ENCODE measurements around the gene RRP1. TPM values are rescaled to one million over a fixed set of nuclear protein-coding genes. Genes with fewer than 3 reads are reported as not detected.

Gene RRP1
- total and polyA plus RNA-seq, 10 of the 15 experiments (the other 5 are each of a cell fraction or from before 2014, with no cell fraction given), result 0.34 to 70.8 (median 35.1) TPM

- TF ChIP-seq RCOR1 (conservative IDR thresholded peaks at IDR 0.05; ENCODE audit: low read depth, low read length) (no peak), MEF2B (IDR thresholded peaks at IDR 0.05; ENCODE audit: partially characterized antibody, poor library complexity, severe bottlenecking) (no peak), SREBF1 (IDR thresholded peaks at IDR 0.05; ENCODE audit: low read length) (no peak), RAD51 (IDR thresholded peaks at IDR 0.05) (no peak), ZNF24 (IDR thresholded peaks at IDR 0.05) (no peak), RFX5 (IDR thresholded peaks at IDR 0.05; ENCODE audit: low read depth, low read length) (no peak), E2F8 (IDR thresholded peaks at IDR 0.05; ENCODE audit: low read depth, partially characterized antibody) (no peak)
These were observed 27.5 kb upstream of the RRP1 start (continued) for GRCh38 chr21:43761886-43762285.

DNA sequence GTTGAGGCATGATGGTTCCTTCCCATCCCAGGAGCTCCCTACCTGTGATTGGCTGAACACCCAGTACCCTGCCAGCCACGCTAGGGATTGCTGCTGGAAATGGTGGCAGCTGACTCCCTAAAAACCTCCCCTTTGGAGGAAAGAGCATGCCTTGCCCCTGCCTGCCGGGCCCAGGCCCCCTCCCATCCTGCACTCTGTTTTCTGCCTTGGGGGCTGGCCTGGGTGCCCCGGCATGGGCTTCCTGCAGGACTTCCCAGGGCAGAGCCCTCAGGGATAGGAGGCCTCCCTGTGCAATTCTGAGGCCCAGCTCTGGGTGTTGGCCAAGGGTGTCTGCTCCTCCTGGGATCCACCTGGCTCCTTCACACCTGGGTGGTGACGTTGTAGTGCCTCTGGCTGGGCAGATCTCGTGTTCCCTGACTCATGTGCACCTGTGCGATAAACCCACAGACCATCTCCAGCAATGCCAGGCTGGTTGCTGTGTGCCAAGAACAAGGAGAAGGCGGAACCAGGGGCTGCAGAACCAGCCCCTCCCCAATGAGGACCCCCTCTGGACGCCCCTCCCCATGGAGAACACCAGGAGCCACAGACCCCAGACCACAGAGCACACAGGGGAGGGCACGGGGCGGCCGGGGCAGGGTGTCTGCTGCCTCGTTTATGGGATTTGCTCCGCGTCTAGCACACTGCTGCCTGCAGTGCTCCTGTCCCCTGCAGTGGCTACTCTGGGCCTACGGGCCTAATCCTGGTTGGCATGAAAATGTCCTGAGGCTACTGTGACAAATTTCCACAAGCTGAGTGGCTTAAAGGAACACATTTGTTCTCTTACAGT is 26.9 kb upstream of the RRP1 start:
- Histone ChIP-seq H3K79me2 (ENCODE audit: control insufficient read depth, insufficient read depth, low read length) (no peaks in the 10 kb centered on the region), H3K27me3 (replicated peaks in 1 of 2; ENCODE audit: control insufficient read depth in 2 of 2, insufficient read depth in 2 of 2, low read length in 1 of 2) (no peaks in the 10 kb centered on the region), H3K4me2 (ENCODE audit: control insufficient read depth, insufficient read depth) (no peak overlapping the region), H3K4me1 (ENCODE audit: control insufficient read depth, insufficient read depth, low read length) (no peaks in the 10 kb centered on the region), H3K36me3 (ENCODE audit: control insufficient read depth in 2 of 2, insufficient read depth in 2 of 2, low read length in 1 of 2) (peaks cover 6 to 7% of the 10 kb centered on the region in 2 experiments; a peak in 3 of 4 replicates), H3K4me3 (no peak overlapping the region), H3K9ac (ENCODE audit: control insufficient read depth, insufficient read depth, low read length) (no peak overlapping the region), H3K27ac (ENCODE audit: control insufficient read depth, insufficient read depth) (no peak overlapping the region), H2AFZ (ENCODE audit: control insufficient read depth, low read depth, low read length) (no peak overlapping the region), H3K9me3 (replicated peaks; ENCODE audit: control insufficient read depth, insufficient read depth, low read length) (no peaks in the 10 kb centered on the region), H4K20me1 (ENCODE audit: control insufficient read depth, insufficient read depth) (no peaks in the 10 kb centered on the region)
- DNase-seq (ENCODE audit: low read depth, low spot score) (no peak), FAIRE-seq (no peak), ATAC-seq (no peak)
- no TSS peak for BruUV-seq (replicated peaks)
- ChIA-PET CTCF (interaction anchor here (1.3 kb wide), 1 partner anchor 10 kb away, joined by 4 read pairs; no protein-coding TSS in a partner anchor), SMC1A (ENCODE audit: uncharacterized antibody, unreplicated experiment) (no interaction called here), POLR2A (no interaction called here), RAD21 (ENCODE audit: unreplicated experiment) (no interaction called here)
- in situ Hi-C loops (cut with MboI), result no loop called here
- 88% methylated on average over 15 of the region's 15 CpGs for WGBS (ENCODE audit: insufficient coverage, insufficient replicate concordance, low lambda C conversion rate, missing lambda C conversion rate)
- intact Hi-C loops (cut with micrococcal nuclease; ENCODE audit: unreplicated experiment), result no loop called here
- TF ChIP-seq POLR2A (IDR thresholded peaks at IDR 0.05; ENCODE audit: low read depth, low read length), result peak; percentile 18
- TF ChIP-seq IKZF2 (IDR thresholded peaks at IDR 0.05), result no peak
- no peak for TF ChIP-seq KDM1A (IDR thresholded peaks at IDR 0.05; ENCODE audit: borderline replicate concordance)

Measured in GM12878 (cell line).